ENCODE data around the gene NIPBL.
A peak's percentile ranks its signal among the peaks of the same experiment; 100 is the strongest.
"Not testable (repeated sequence)": the region's sequence is repeated elsewhere in the genome, so short reads cannot be mapped to it uniquely, and the experiment has no call there.

NIPBL gene, protein sequence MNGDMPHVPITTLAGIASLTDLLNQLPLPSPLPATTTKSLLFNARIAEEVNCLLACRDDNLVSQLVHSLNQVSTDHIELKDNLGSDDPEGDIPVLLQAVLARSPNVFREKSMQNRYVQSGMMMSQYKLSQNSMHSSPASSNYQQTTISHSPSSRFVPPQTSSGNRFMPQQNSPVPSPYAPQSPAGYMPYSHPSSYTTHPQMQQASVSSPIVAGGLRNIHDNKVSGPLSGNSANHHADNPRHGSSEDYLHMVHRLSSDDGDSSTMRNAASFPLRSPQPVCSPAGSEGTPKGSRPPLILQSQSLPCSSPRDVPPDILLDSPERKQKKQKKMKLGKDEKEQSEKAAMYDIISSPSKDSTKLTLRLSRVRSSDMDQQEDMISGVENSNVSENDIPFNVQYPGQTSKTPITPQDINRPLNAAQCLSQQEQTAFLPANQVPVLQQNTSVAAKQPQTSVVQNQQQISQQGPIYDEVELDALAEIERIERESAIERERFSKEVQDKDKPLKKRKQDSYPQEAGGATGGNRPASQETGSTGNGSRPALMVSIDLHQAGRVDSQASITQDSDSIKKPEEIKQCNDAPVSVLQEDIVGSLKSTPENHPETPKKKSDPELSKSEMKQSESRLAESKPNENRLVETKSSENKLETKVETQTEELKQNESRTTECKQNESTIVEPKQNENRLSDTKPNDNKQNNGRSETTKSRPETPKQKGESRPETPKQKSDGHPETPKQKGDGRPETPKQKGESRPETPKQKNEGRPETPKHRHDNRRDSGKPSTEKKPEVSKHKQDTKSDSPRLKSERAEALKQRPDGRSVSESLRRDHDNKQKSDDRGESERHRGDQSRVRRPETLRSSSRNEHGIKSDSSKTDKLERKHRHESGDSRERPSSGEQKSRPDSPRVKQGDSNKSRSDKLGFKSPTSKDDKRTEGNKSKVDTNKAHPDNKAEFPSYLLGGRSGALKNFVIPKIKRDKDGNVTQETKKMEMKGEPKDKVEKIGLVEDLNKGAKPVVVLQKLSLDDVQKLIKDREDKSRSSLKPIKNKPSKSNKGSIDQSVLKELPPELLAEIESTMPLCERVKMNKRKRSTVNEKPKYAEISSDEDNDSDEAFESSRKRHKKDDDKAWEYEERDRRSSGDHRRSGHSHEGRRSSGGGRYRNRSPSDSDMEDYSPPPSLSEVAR (N-terminal part only)

DNA sequence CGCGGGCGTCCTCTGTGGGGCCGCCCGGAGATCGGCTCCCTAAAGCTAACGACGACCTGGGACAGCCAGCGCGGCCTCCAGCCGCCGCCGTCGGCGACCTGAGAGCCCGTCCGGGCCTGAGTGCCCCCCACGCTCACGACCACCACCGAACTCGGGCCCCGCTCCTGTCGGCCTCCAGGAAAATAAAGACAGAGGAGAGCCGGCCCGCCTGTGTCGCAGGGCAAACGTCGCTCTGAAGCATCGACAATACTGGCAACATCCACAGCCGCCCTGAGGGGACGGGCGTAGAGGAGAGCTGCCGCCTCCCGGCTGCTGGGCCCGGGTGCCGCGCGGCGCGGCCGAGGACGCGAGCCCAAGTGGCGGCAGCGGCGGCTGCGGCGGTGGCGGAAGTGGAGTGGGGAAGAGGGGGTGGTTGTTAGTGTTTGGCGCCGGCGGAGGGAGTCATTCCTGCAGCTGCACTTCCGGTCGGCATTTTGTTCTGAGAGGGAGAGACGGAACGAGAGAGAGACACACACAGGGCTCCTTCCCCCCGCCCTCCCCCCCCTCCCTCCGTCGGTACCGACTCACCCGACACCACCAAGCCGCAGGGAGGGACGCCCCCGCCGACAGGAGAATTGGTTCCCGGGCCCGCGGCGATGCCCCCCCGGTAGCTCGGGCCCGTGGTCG is at the start of gene NIPBL:
Gene NIPBL, plus strand, starts transcription at position 471 of the 666 bp plus-strand sequence. CDS start 76,928 bp downstream, outside the sequence.
- H3K4me3 ChIP-seq (ENCODE audit: low read length): peak within 1 kb of the TSS; percentile 83
- H3K27ac ChIP-seq (ENCODE audit: low read depth, low read length): peak within 1 kb of the TSS; percentile 97
- peak within 1 kb of the TSS; percentile 94 for H3K9ac ChIP-seq (ENCODE audit: low read length)
- peaks cover 18% of the 10 kb centered on the region for H3K4me1 ChIP-seq (ENCODE audit: control insufficient read depth, insufficient read depth, low read length)
- no peaks in the 10 kb centered on the region for H3K36me3 ChIP-seq (ENCODE audit: control insufficient read depth, insufficient read depth, low read length)
- no peaks in the 10 kb centered on the region for H3K27me3 ChIP-seq (ENCODE audit: control insufficient read depth, insufficient read depth, low read length)

DNA sequence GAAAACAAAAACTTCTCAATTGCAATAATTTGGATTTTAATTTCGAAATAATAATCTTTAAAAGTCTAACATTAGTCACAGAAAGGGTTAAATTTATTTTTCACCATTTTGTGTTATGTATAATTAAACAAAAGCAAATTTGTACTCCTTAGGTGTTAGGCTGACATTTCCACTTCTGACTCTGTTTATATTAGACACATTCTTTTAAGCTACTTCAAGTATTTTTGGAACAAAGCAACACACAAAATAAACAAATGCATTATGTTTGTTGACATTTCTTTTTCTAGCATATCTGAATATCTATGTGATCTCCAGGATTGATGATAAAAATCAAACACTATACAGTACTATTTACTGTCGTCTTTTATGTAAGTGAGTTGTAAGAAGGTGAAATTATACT is 44.3 kb upstream of the NIPBL start:
- no peak overlapping the region for H3K4me3 ChIP-seq (ENCODE audit: low read length)
- no peaks in the 10 kb centered on the region for H3K4me1 ChIP-seq (ENCODE audit: control insufficient read depth, insufficient read depth, low read length)
- H3K27me3 ChIP-seq (ENCODE audit: control insufficient read depth, insufficient read depth, low read length): no peaks in the 10 kb centered on the region
- no peaks in the 10 kb centered on the region for H3K36me3 ChIP-seq (ENCODE audit: control insufficient read depth, insufficient read depth, low read length)
- H3K9ac ChIP-seq (ENCODE audit: low read length): no peak overlapping the region
- H3K27ac ChIP-seq (ENCODE audit: low read depth, low read length): no peak overlapping the region

DNA sequence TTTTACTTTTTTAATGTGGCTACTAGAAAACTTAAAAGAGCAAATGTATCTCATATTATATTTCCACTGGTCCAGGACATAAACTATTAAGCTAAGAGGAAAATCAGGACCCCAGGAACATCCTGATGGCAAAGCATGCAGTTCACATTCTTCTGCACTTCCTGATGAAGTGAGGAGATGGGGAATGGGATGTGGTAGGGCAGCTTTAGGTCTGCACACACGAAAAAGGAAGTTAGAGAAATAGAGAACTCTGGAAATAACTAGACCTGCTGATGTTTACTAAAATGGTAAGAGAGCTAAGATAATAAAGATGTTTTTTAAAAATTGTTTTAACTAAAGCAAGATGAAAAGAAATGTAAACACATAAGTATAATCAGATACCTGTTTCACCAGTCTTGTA is 39.7 kb upstream of the NIPBL start:
- Histone ChIP-seq H3K4me3 (ENCODE audit: low read length) (no peak overlapping the region), H3K27ac (ENCODE audit: low read depth, low read length) (no peak overlapping the region), H3K9ac (ENCODE audit: low read length) (no peak overlapping the region), H3K36me3 (ENCODE audit: control insufficient read depth, insufficient read depth, low read length) (no peaks in the 10 kb centered on the region), H3K4me1 (ENCODE audit: control insufficient read depth, insufficient read depth, low read length) (no peaks in the 10 kb centered on the region), H3K27me3 (ENCODE audit: control insufficient read depth, insufficient read depth, low read length) (no peaks in the 10 kb centered on the region)

DNA sequence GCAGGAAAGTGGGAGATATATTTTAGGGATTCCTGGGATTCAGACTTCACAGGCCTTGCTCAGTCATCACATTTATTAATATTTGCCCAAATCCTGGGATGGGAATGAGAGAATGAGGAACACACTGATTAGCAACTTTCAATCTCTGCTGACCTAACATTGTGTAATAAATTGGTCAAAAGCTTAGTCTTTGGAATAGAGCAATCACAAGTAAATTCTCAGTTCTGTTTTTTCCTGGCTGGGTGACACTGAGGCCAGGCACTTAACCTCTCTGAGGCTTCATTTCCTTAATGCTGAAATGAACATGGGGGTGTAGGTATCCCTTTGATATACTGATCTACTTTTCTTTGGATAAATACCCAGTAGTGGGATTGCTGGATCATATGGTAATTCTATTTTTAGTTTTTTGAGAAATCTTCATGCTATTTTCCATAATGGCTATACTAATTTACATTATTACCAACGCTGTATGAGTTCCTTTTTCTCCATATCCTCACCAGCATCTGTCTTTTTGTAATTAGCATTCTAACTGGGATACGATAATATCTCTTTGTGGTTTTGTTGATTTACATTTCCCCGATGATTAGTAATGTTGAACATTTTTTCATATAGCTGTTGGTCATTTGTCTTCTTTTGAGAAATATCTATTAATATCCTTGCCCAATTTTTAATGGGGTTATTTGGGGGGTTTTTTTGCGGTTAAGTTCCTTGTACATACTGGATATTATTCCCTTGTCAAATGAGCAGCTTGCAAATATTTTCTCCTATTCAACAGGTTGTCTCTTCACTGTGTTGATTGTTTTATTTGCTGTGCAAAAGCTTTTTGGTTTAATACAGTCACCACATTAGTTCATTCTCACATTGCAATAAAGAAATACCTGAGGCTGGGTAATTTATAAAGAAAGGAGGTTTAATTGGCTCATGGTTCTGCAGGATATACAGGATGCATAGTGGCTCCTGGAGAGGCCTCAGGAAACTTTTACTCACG is 36.8 kb upstream of the NIPBL start:
- H3K9ac ChIP-seq (ENCODE audit: low read length): no peak overlapping the region
- H3K27ac ChIP-seq (ENCODE audit: low read depth, low read length): no peak overlapping the region
- H3K27me3 ChIP-seq (ENCODE audit: control insufficient read depth, insufficient read depth, low read length): no peaks in the 10 kb centered on the region
- no peaks in the 10 kb centered on the region for H3K36me3 ChIP-seq (ENCODE audit: control insufficient read depth, insufficient read depth, low read length)
- no peaks in the 10 kb centered on the region for H3K4me1 ChIP-seq (ENCODE audit: control insufficient read depth, insufficient read depth, low read length)
- no peak overlapping the region for H3K4me3 ChIP-seq (ENCODE audit: low read length)

DNA sequence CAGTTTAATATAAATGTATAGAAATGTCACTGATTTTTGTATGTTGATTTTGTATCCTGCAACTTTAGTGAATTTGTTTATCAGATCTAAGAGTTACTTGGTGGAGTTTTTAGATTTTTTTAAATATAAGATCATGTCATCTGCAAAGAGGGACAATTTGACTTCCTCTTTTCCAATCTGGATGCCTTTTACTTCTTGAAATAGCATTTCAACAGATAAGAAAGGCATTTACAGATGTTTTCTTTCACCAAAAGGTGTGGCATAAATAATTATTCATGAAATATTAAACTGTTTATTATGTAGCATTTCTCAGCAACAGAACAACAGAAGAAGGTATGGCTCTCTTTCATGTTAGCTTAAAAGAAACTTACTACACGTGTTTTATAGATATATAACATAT is 34.9 kb upstream of the NIPBL start:
- Histone ChIP-seq H3K4me3 (ENCODE audit: low read length) (no peak overlapping the region), H3K36me3 (ENCODE audit: control insufficient read depth, insufficient read depth, low read length) (no peaks in the 10 kb centered on the region), H3K27ac (ENCODE audit: low read depth, low read length) (no peak overlapping the region), H3K27me3 (ENCODE audit: control insufficient read depth, insufficient read depth, low read length) (no peaks in the 10 kb centered on the region), H3K4me1 (ENCODE audit: control insufficient read depth, insufficient read depth, low read length) (no peaks in the 10 kb centered on the region), H3K9ac (ENCODE audit: low read length) (no peak overlapping the region)

DNA sequence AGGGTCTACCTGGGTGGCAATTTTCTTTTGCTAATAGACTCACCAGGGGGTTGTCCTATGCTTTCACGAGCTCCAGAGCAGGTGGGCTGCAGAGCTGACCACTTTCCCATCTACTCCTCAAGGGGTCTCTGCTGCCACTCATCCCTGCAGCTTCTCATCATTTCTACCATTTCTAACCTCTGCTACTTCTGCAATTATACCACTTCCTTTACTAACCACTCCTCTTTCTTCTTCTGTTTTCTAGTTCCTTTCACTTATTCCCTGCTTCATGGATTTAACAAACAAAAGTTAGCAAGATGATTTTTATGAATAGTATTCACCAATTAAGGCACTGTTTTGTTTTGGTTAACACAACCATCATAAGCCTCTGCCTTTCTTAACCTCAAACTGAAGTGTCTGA is 34.5 kb upstream of the NIPBL start:
- Histone ChIP-seq H3K4me3 (ENCODE audit: low read length) (no peak overlapping the region), H3K27ac (ENCODE audit: low read depth, low read length) (no peak overlapping the region), H3K36me3 (ENCODE audit: control insufficient read depth, insufficient read depth, low read length) (no peaks in the 10 kb centered on the region), H3K4me1 (ENCODE audit: control insufficient read depth, insufficient read depth, low read length) (no peaks in the 10 kb centered on the region), H3K9ac (ENCODE audit: low read length) (no peak overlapping the region), H3K27me3 (ENCODE audit: control insufficient read depth, insufficient read depth, low read length) (no peaks in the 10 kb centered on the region)

DNA sequence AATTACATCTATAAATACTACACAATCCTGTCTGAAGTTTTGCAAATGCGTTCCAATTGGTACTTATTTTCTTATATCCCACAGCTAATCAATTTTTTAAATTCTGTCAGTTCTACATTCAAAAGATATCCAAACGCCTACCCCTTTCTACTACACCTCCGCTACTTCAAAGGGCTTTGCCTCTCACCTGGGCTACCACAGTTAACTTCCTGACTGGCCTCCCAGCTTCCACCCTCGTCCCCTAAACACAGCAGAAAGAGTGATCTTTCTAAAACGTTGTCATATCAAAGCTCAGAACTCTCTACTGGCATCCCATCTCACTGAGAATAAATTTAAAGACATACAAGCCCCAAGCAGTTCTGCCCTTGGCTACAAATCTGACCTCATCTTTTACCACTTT is 32.3 kb upstream of the NIPBL start:
- H3K9ac ChIP-seq (ENCODE audit: low read length): no peak overlapping the region
- H3K4me3 ChIP-seq (ENCODE audit: low read length): no peak overlapping the region
- H3K27ac ChIP-seq (ENCODE audit: low read depth, low read length): no peak overlapping the region
- no peaks in the 10 kb centered on the region for H3K36me3 ChIP-seq (ENCODE audit: control insufficient read depth, insufficient read depth, low read length)
- H3K4me1 ChIP-seq (ENCODE audit: control insufficient read depth, insufficient read depth, low read length): no peaks in the 10 kb centered on the region
- H3K27me3 ChIP-seq (ENCODE audit: control insufficient read depth, insufficient read depth, low read length): no peaks in the 10 kb centered on the region

DNA sequence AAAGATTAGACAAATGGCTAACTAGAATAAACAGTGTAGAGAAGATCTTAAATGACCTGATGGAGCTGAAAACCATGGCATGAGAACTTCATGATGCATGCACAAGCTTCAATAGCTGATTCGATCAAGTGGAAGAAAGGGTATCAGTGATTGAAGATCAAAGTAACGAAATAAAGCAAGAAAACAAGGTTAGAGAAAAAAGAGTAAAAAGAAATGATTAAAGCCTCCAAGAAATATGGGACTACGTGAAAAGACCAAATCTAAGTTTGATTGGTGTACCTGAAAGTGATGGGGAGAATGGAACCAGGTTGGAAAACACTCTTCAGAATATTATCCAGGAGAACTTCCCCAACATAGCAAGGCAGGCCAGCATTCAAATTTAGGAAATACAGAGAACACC is 28.0 kb upstream of the NIPBL start:
- H3K36me3 ChIP-seq (ENCODE audit: control insufficient read depth, insufficient read depth, low read length); H3K4me1 ChIP-seq (ENCODE audit: control insufficient read depth, insufficient read depth, low read length); H3K4me3 ChIP-seq (ENCODE audit: low read length); H3K27ac ChIP-seq (ENCODE audit: low read depth, low read length); H3K27me3 ChIP-seq (ENCODE audit: control insufficient read depth, insufficient read depth, low read length); H3K9ac ChIP-seq (ENCODE audit: low read length): not testable (repeated sequence)

DNA sequence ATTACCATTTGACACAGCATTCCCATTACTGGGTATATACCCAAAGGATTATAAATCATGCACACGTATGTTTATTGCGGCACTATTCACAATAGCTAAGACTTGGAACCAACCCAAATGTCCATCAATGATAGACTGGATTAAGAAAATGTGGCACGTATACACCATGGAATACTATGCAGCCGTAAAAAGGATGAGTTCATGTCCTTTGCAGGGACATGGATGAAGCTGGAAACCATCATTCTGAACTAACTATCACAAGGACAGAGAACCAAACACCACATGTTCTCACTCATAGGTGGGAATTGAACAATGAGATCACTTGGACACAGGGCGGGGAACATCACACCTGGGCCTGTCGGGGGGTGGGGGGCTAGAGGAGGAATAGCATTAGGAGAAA is 23.7 kb upstream of the NIPBL start:
- not testable (repeated sequence) for H3K9ac ChIP-seq (ENCODE audit: low read length); H3K4me1 ChIP-seq (ENCODE audit: control insufficient read depth, insufficient read depth, low read length); H3K27ac ChIP-seq (ENCODE audit: low read depth, low read length); H3K27me3 ChIP-seq (ENCODE audit: control insufficient read depth, insufficient read depth, low read length); H3K4me3 ChIP-seq (ENCODE audit: low read length); H3K36me3 ChIP-seq (ENCODE audit: control insufficient read depth, insufficient read depth, low read length)

DNA sequence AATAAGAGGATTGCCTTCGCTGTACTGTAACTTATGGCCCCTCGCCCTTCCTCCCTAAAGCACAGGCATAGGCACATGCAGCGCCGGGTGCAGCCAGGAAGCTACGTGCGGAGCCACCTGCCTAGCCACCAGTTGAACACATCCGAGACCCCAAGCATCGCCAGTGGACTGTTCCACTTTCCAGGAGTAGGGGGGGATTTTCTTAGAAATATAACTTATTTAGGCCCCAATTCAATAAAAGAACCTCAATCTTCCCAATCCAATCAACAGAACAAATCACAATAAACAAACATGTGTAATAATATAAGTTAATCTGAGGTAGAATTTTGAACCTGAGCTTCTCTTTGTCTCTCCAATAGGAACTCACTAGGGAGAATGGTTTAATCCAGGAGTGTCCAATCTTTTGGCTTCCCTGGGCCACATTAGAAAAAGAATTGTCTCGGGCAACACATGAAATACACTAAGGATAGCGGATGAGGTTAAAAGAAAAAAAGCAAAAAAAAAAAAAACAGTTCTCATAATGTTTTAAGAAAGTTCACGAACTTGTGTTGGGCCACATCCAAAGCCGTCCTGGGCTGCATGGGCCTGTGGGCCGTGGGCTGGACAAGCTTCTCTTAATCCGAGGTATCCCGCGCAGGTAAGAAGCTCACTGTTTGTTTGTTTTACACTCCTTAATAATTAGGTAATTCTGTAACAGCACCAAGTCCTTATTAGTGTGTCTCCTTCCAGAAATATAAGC is 22.0 kb upstream of the NIPBL start:
- H3K4me1 ChIP-seq (ENCODE audit: control insufficient read depth, insufficient read depth, low read length): no peaks in the 10 kb centered on the region
- no peak overlapping the region for H3K27ac ChIP-seq (ENCODE audit: low read depth, low read length)
- H3K36me3 ChIP-seq (ENCODE audit: control insufficient read depth, insufficient read depth, low read length): no peaks in the 10 kb centered on the region
- H3K27me3 ChIP-seq (ENCODE audit: control insufficient read depth, insufficient read depth, low read length): no peaks in the 10 kb centered on the region
- no peak overlapping the region for H3K4me3 ChIP-seq (ENCODE audit: low read length)
- no peak overlapping the region for H3K9ac ChIP-seq (ENCODE audit: low read length)

DNA sequence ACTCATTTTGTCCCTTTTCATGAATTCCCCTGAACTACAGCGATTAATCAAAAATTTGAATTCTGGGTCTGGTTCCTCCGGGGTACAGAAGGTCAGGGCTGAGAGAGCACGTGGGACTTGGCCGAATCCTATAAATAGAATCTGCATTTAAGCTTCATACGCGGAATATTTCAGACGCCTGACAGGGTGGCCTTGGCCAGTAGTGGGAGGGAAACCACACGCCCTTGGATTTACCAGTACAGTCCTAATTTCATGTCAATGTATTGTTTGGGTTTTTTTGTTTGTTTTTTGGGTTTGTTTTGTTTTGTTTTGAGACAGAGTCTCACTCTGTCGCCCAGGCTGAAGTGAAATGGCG is 21.5 kb upstream of the NIPBL start:
- no peak overlapping the region for H3K9ac ChIP-seq (ENCODE audit: low read length)
- H3K36me3 ChIP-seq (ENCODE audit: control insufficient read depth, insufficient read depth, low read length): no peaks in the 10 kb centered on the region
- no peak overlapping the region for H3K4me3 ChIP-seq (ENCODE audit: low read length)
- no peak overlapping the region for H3K27ac ChIP-seq (ENCODE audit: low read depth, low read length)
- H3K4me1 ChIP-seq (ENCODE audit: control insufficient read depth, insufficient read depth, low read length): no peaks in the 10 kb centered on the region
- H3K27me3 ChIP-seq (ENCODE audit: control insufficient read depth, insufficient read depth, low read length): no peaks in the 10 kb centered on the region
